ENCODE results near the gene CEP57L1. TPM values are rescaled to one million over a fixed set of nuclear protein-coding genes. Genes with fewer than 3 reads are reported as not detected.

CEP57L1 gene
- total and polyA plus RNA-seq, 9 of the 15 experiments (the other 6 are each of a cell fraction or from before 2014, with no cell fraction given): 39.4 to 88.6 (median 61.8) TPM

GRCh38 chr6:109178921-109179320 lies 83.6 kb downstream of the CEP57L1 start:
- TF ChIP-seq PPARD (CRISPR knock-in tag; IDR thresholded peaks at IDR 0.05): no peak
- peak; percentile 29 for TF ChIP-seq ZFP36 (IDR thresholded peaks at IDR 0.05; ENCODE audit: low read depth, low read length, partially characterized antibody)
- no peak for TF ChIP-seq SNIP1 (IDR thresholded peaks at IDR 0.05; ENCODE audit: low read depth)
- TF ChIP-seq RBM25 (IDR thresholded peaks at IDR 0.05; ENCODE audit: low read depth, low read length, severe bottlenecking): peak; percentile 71
- no peak for TF ChIP-seq CEBPG (CRISPR knock-in tag; IDR thresholded peaks at IDR 0.05)
- TF ChIP-seq CEBPG (tag; conservative IDR thresholded peaks at IDR 0.05 in 1 of 2, IDR thresholded peaks at IDR 0.05 in 1 of 2): no peak
- TF ChIP-seq ZNF347 (CRISPR knock-in tag; IDR thresholded peaks at IDR 0.05; ENCODE audit: low read depth): no peak
- TF ChIP-seq MIER1 (IDR thresholded peaks at IDR 0.05; ENCODE audit: low read depth): peak; percentile 91
- TF ChIP-seq ZFP1 (CRISPR knock-in tag; IDR thresholded peaks at IDR 0.05): no peak
- TF ChIP-seq ZNF778 (CRISPR knock-in tag; IDR thresholded peaks at IDR 0.05): no peak
- WGBS (ENCODE audit: insufficient coverage, low coverage, missing lambda C conversion rate): 38% methylated on average over 1 of the region's 1 CpG
- ATAC-seq: no peak
- no TSS peak for BruUV-seq (replicated peaks)
- no peaks in the 10 kb centered on the region for H3K4me1 ChIP-seq (replicated peaks in 1 of 2; ENCODE audit: control insufficient read depth in 2 of 2, insufficient read depth in 2 of 2, low read length in 2 of 2)
- no peak overlapping the region for H3K9ac ChIP-seq (ENCODE audit: insufficient read depth in 1 of 2, low read depth in 2 of 2, low read length in 2 of 2)
- ChIA-PET POLR2A (interaction anchor here (1.2 kb wide), 1 partner anchor 9 kb away, joined by 3 read pairs; no protein-coding TSS in a partner anchor), CTCF (ENCODE audit: low intra/inter-chr PET ratio) (no interaction called here)
- no peak overlapping the region for H3K4me2 ChIP-seq (ENCODE audit: insufficient read depth, low read length)
- no peak overlapping the region for H3K27ac ChIP-seq (ENCODE audit: extremely low read depth, low read depth, low read length)
- peak; percentile 40 for FAIRE-seq
- H3K9me1 ChIP-seq (ENCODE audit: control insufficient read depth, insufficient read depth, low read length): no peaks in the 10 kb centered on the region
- no peak for DNase-seq (ENCODE audit: extremely low read depth in 1 of 4, low spot score in 3 of 4)
- no peaks in the 10 kb centered on the region for H3K9me3 ChIP-seq (replicated peaks; ENCODE audit: control insufficient read depth, insufficient read depth, low read depth, low read length)
- no peaks in the 10 kb centered on the region for H3K36me3 ChIP-seq (ENCODE audit: control insufficient read depth, insufficient read depth, low read length)
- H3K79me2 ChIP-seq (ENCODE audit: control insufficient read depth, insufficient read depth, low read length): no peaks in the 10 kb centered on the region
- intact Hi-C loops (cut with micrococcal nuclease) (no loop called here), in situ Hi-C loops (cut with MboI) (no loop called here)
- no peak overlapping the region for H2AFZ ChIP-seq (ENCODE audit: low read depth, low read length)
- H3K4me3 ChIP-seq: no peak overlapping the region
- H4K20me1 ChIP-seq (replicated peaks; ENCODE audit: control insufficient read depth, insufficient read depth, low read length): no peaks in the 10 kb centered on the region
- no peaks in the 10 kb centered on the region for H3K27me3 ChIP-seq (ENCODE audit: control insufficient read depth in 2 of 2, insufficient read depth in 2 of 2, low read length in 2 of 2)
